Measurements from ENCODE around the gene PLPP2. TPM values are rescaled to one million over a fixed set of nuclear protein-coding genes. Genes with fewer than 3 reads are reported as not detected.
A peak's percentile ranks its signal among the peaks of the same experiment; 100 is the strongest.

Gene PLPP2
- total RNA-seq, 2 experiments from 2014 or later: not detected

GRCh38 chr19:295687-296370, 4.6 kb upstream of the PLPP2 start:
- Mint-ChIP-seq H3K36me3 (ENCODE audit: low read depth) (no peaks in the 10 kb centered on the region), H3K27me3 (ENCODE audit: low read depth) (peaks cover 32% of the 10 kb centered on the region), H3K4me3 (no peak overlapping the region), H3K27ac (no peak overlapping the region), H3K9me3 (ENCODE audit: insufficient read depth) (no peaks in the 10 kb centered on the region), H3K4me1 (ENCODE audit: low read depth) (no peaks in the 10 kb centered on the region)
- DNase-seq: no peak
- ChIA-PET CTCF (interaction anchor here (1.2 to 2.7 kb wide), 4 partner anchors 9 to 215 kb away, joined by 3 to 10 read pairs (median 4); no protein-coding TSS in a partner anchor), POLR2A (no interaction called here)
- ATAC-seq: no peak

GRCh38 chr19:294946-295686, 3.9 kb upstream of the PLPP2 start:
- POLR2A ChIA-PET: no interaction called here
- no peaks in the 10 kb centered on the region for H3K36me3 Mint-ChIP-seq (ENCODE audit: low read depth)

GRCh38 chr19:294341-294945, 3.2 kb upstream of the PLPP2 start:
- H3K36me3 Mint-ChIP-seq (ENCODE audit: low read depth): no peaks in the 10 kb centered on the region
- POLR2A ChIA-PET: no interaction called here
- ATAC-seq (no peak), DNase-seq (no peak)
- peaks cover 2% of the 10 kb centered on the region for H3K4me1 Mint-ChIP-seq (ENCODE audit: low read depth)
- peaks cover 39% of the 10 kb centered on the region for H3K27me3 Mint-ChIP-seq (ENCODE audit: low read depth)
- CTCF ChIA-PET: interaction anchor here (1.0 to 2.7 kb wide), 4 partner anchors 10 to 216 kb away, joined by 3 to 10 read pairs (median 3); no protein-coding TSS in a partner anchor
- no peaks in the 10 kb centered on the region for H3K9me3 Mint-ChIP-seq (ENCODE audit: insufficient read depth)
- no peak overlapping the region for H3K4me3 Mint-ChIP-seq
- no peak overlapping the region for H3K27ac Mint-ChIP-seq

More at GRCh38 chr19:294946-295686, 3.9 kb upstream of the PLPP2 start:
- CTCF ChIA-PET: interaction anchor here (1.2 to 2.7 kb wide), 4 partner anchors 8 to 215 kb away, joined by 3 to 10 read pairs (median 4); no protein-coding TSS in a partner anchor
- peak; percentile 66 for ATAC-seq
- DNase-seq: peak; percentile 49
- Mint-ChIP-seq H3K9me3 (ENCODE audit: insufficient read depth) (no peaks in the 10 kb centered on the region), H3K27me3 (ENCODE audit: low read depth) (peaks cover 36% of the 10 kb centered on the region), H3K4me1 (ENCODE audit: low read depth) (peaks cover 2% of the 10 kb centered on the region), H3K4me3 (no peak overlapping the region), H3K27ac (no peak overlapping the region)

GRCh38 chr19:293436-294110, 2.4 kb upstream of the PLPP2 start:
- ChIA-PET CTCF (interaction anchor here (1.0 to 2.0 kb wide), 3 partner anchors 27 to 217 kb away, joined by 3 to 5 read pairs (median 3); no protein-coding TSS in a partner anchor), POLR2A (no interaction called here)
- H3K4me1 Mint-ChIP-seq (ENCODE audit: low read depth): peaks cover 2% of the 10 kb centered on the region
- DNase-seq (no peak), ATAC-seq (no peak)
- no peak overlapping the region for H3K4me3 Mint-ChIP-seq
- no peak overlapping the region for H3K27ac Mint-ChIP-seq
- no peaks in the 10 kb centered on the region for H3K36me3 Mint-ChIP-seq (ENCODE audit: low read depth)
- no peaks in the 10 kb centered on the region for H3K9me3 Mint-ChIP-seq (ENCODE audit: insufficient read depth)
- peaks cover 39% of the 10 kb centered on the region for H3K27me3 Mint-ChIP-seq (ENCODE audit: low read depth)

GRCh38 chr19:292951-293350, 1.7 kb upstream of the PLPP2 start:
- no peak overlapping the region for H3K27ac Mint-ChIP-seq
- no peak for DNase-seq
- H3K27me3 Mint-ChIP-seq (ENCODE audit: low read depth): peaks cover 39% of the 10 kb centered on the region
- no peaks in the 10 kb centered on the region for H3K36me3 Mint-ChIP-seq (ENCODE audit: low read depth)
- H3K4me3 Mint-ChIP-seq: no peak overlapping the region
- ChIA-PET CTCF (interaction anchor here (2.0 kb wide), 1 partner anchor 218 kb away, joined by 5 read pairs; no protein-coding TSS in a partner anchor), POLR2A (interaction anchor here (0.5 kb wide), 1 partner anchor 919 kb away, joined by 3 read pairs; no protein-coding TSS in a partner anchor)
- no peak for ATAC-seq
- peaks cover 2% of the 10 kb centered on the region for H3K4me1 Mint-ChIP-seq (ENCODE audit: low read depth)
- H3K9me3 Mint-ChIP-seq (ENCODE audit: insufficient read depth): no peaks in the 10 kb centered on the region

- no peak overlapping the region for H3K4me3 Mint-ChIP-seq
- no peaks in the 10 kb centered on the region for H3K36me3 Mint-ChIP-seq (ENCODE audit: low read depth)
- no peak for ATAC-seq
- no peak for DNase-seq
- no peaks in the 10 kb centered on the region for H3K9me3 Mint-ChIP-seq (ENCODE audit: insufficient read depth)
- H3K4me1 Mint-ChIP-seq (ENCODE audit: low read depth): peaks cover 2% of the 10 kb centered on the region
- no peak overlapping the region for H3K27ac Mint-ChIP-seq
- POLR2A ChIA-PET: interaction anchor here (0.5 kb wide), 1 partner anchor 920 kb away, joined by 3 read pairs; no protein-coding TSS in a partner anchor
- CTCF ChIA-PET: interaction anchor here (2.0 kb wide), 1 partner anchor 218 kb away, joined by 5 read pairs; no protein-coding TSS in a partner anchor
- H3K27me3 Mint-ChIP-seq (ENCODE audit: low read depth): peaks cover 39% of the 10 kb centered on the region
Observed at GRCh38 chr19:292281-292884, 1.2 kb upstream of the PLPP2 start.

DNA sequence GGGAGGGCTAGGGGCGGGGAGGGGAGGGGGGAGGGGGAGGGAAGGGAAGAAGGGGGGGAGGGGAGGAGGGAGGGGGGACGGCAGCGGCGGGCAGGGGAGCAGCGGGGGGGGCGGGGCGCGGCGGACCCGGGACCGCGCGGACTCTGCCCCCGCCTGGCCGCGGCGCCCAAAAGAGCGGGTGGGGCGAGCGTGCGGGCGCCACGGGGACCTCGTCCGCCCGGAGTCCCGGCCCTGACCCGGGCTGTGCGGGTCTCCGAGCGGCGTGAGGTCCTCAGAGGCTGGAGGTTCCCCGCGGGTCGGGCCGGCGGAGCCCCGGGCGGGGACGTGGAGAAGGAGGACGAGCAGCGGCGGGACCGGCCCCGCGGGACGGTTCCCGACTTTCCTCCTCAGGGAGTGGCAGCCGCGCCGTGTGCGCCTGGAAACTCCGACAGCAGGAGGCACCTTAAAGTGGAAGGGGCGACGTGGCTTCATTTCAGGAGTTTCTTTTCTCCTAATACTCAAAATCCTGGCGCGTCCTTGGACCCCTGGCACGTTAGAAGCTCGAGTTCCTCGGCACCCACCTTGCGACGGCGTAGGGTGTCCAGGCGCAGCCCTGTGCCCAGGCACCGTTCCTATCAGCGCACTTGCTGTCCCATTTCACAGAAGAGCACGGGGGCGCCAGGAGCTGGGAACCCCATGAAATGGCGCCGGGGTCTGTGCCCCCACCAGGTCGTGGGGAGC, 518 bp upstream of the PLPP2 start:
- ChIA-PET POLR2A (no interaction called here), CTCF (interaction anchor here (2.0 kb wide), 1 partner anchor 219 kb away, joined by 5 read pairs; no protein-coding TSS in a partner anchor)
- Mint-ChIP-seq H3K9me3 (ENCODE audit: insufficient read depth) (no peaks in the 10 kb centered on the region), H3K4me1 (ENCODE audit: low read depth) (peaks cover 2% of the 10 kb centered on the region), H3K27me3 (ENCODE audit: low read depth) (peaks cover 39% of the 10 kb centered on the region), H3K36me3 (ENCODE audit: low read depth) (no peaks in the 10 kb centered on the region), H3K27ac (no peak overlapping the region), H3K4me3 (no peak overlapping the region)
- DNase-seq (no peak), ATAC-seq (no peak)

- H3K4me1 Mint-ChIP-seq (ENCODE audit: low read depth): peaks cover 2% of the 10 kb centered on the region
- POLR2A ChIA-PET: no interaction called here
- ATAC-seq: no peak
- no peak overlapping the region for H3K27ac Mint-ChIP-seq
- H3K4me3 Mint-ChIP-seq: no peak overlapping the region
- peaks cover 36% of the 10 kb centered on the region for H3K27me3 Mint-ChIP-seq (ENCODE audit: low read depth)
- DNase-seq: no peak
- no peaks in the 10 kb centered on the region for H3K9me3 Mint-ChIP-seq (ENCODE audit: insufficient read depth)
- CTCF ChIA-PET: no interaction called here
- no peaks in the 10 kb centered on the region for H3K36me3 Mint-ChIP-seq (ENCODE audit: low read depth)
Observed at GRCh38 chr19:290372-291005, 714 bp downstream of the PLPP2 start.

- Mint-ChIP-seq H3K27ac (no peak overlapping the region), H3K9me3 (ENCODE audit: insufficient read depth) (no peaks in the 10 kb centered on the region), H3K4me3 (no peak overlapping the region), H3K27me3 (ENCODE audit: low read depth) (peaks cover 30% of the 10 kb centered on the region), H3K4me1 (ENCODE audit: low read depth) (peaks cover 2% of the 10 kb centered on the region), H3K36me3 (ENCODE audit: low read depth) (no peaks in the 10 kb centered on the region)
- ChIA-PET CTCF (no interaction called here), POLR2A (no interaction called here)
- ATAC-seq (peak; percentile 73), DNase-seq (peak; percentile 38)
Observed at GRCh38 chr19:289651-290371, 1.4 kb downstream of the PLPP2 start.

DNA sequence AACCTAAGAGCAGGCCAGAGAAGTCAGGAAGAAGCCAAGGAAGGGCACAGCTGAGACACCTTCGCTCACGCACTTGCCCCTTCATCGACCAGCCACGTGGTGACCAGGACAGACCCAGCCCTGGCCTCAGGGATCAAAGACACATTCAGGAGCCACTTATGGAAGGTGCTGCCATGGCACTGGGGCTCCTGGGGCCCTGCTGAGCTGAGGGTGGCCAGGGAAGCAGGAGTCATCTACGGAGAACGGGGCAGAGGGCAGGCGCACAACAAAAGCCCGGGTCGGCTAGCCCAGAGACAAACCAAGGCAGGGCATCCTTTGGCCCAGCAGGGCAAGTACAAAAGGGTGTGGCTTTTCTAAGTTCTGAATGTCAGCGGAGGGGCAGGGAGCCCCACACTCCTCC, 2.3 kb downstream of the PLPP2 start:
- Mint-ChIP-seq H3K27ac (no peak overlapping the region), H3K9me3 (ENCODE audit: insufficient read depth) (no peaks in the 10 kb centered on the region), H3K4me1 (ENCODE audit: low read depth) (peaks cover 2% of the 10 kb centered on the region), H3K36me3 (ENCODE audit: low read depth) (no peaks in the 10 kb centered on the region), H3K27me3 (ENCODE audit: low read depth) (peaks cover 22% of the 10 kb centered on the region), H3K4me3 (no peak overlapping the region)
- DNase-seq (no peak), ATAC-seq (no peak)
- CTCF ChIA-PET: no interaction called here
- POLR2A ChIA-PET: no interaction called here
